Raji (cell line): ENCODE measurements around the gene OR1I1.

Experiments used
- POLR2A ChIP-seq: IDR thresholded peaks from 2 replicates; pipeline ENCODE4 v1.6.1; 2011; ENCODE audit warnings: low read depth, low read length, control low read depth; ENCODE audit not compliant: insufficient read depth

The OR1I1 gene

GRCh38 chr19:15125232-15126067 lies 43.4 kb downstream of the OR1I1 start:
- peak; percentile 80 for TF ChIP-seq POLR2A

- no peak for TF ChIP-seq POLR2A
Observed at GRCh38 chr19:15126131-15126910, 44.3 kb downstream of the OR1I1 start.

DNA sequence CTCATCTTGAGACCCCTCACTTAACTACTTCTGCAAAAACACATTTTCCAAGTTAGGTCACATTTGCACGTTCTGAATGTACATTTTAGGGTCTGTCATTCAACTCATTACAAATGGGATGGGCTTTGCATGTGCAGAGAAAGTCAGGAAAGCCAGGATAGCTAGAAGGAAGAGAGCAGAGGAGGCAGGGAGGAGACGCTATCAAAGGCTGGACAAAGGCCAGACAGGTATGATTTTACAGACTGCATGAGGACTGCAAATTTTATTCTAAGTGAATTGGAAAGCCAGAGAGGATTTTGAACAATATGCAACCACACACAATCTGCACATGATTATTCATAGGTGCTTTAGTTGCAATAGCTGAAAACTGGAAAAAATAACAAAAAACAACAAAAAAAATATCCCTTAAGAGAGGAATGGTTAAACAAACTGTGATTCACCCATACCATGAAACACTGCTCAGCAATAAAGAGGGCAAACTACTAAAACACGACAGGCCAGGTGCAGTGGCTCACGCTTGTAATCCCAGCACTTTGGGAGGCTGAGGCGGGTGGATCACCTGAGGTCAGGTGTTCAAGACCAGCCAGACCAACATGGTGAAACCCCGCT lies 46.3 kb downstream of the OR1I1 start:
- TF ChIP-seq POLR2A: no peak

GRCh38 chr19:15129856-15130585 lies 48.0 kb downstream of the OR1I1 start:
- no peak for TF ChIP-seq POLR2A

DNA sequence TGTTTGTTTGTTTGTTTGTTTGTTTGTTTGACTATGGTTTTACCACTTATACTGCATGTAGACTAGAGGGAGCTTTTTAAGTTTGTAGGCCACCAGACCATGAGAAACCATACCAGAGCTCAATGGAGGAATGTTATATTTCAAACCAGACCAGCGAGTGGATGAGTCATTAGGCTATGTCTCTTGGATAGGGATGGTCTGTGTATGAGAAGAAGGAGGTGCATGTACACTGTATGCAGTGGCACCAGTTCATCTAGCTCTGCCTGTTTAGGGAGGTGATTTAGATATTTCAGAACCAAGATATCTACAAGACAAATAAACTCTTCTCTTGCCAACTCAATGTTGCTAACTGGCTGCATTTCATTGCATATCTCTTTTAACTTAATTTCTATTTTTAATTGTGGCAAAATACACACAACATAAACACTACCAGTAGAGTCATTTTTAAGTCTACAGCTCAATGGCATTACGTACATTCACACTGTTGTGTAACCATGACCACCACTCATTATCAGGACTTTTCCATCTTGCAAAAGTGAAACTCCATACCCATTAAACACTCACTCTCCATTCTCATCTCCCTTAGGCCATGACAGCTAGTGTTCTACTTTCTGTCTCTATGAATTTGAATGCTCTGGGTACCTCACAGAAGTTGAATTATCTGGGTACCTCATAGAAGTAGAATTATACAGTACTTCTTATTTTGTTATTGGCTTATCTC lies 54.4 kb downstream of the OR1I1 start:
- no peak for TF ChIP-seq POLR2A

DNA sequence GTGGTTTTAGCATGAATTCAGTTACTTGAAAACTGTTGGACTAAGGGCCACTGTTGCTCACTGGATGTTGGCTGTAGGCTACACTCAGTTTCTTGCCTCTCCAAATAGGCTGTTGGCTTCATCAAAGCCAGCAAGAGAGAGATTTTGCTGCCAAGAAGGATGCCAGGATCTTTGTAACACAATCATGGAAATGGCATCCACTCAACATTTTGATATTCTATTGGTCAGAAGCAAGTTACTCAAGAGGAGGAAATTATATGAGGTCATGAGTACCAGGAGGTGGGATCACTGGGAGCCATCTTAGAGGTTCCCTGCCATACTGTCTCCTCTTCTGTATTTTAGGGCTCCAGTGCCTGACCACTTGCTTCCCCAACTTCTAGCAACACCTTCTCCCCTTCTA lies 55.8 kb downstream of the OR1I1 start:
- no peak for TF ChIP-seq POLR2A

DNA sequence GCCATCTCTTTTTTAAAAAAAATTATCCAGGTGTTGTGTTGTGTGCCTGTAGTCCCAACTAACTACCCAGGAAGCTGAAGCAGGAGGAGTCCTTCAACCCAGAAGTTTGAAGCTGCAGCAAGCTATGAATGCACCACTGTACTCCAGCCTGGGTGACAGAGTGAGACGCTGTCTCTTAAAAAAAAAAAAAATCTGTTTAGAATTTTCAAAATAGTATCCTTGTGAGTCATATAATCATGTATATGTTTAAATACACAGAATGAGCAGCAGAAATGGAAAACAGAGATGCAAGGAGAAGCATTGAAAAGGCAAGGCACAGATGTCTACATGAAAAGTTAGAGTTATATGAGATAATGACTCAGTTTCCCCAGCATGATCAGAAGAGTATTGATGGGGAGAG lies 56.4 kb downstream of the OR1I1 start:
- TF ChIP-seq POLR2A: no peak

DNA sequence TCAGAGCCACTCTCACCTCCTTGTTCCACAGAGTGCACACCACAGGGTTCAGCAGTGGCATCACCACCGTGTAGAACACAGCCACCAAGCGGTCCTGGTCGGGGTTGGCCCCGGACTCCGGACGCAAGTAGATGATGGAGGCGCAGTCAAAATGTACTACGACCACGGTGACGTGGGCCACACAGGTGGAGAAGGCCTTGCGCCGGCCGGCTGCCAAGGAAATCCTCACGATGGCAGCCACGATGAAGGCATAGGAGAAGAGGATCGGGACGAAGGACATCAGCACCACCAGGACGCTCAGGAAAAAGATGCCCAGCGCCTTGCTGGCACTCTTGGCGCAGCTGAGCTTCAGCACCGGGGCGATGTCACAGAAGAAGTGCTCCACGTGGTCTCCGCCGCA lies 59.1 kb downstream of the OR1I1 start:
- no peak for TF ChIP-seq POLR2A

DNA sequence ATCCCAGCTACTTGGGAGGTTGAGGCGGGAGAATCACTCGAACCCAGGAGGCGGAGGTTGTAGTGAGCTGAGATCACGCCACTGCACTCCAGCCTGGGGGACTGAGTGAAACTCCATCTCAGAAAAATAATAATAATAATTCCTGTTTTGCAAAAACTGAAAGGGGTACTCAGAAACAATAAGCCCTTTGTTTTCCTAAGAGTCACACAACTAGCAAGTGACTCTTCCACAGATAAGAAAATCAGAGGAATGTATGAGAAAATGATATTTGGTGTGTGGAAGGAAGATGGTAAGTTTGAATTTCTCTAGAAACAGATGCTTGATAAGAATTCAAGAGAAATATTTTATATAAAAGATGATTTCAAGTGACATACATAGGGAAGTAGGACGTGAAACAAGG lies 60.3 kb downstream of the OR1I1 start:
- no peak for TF ChIP-seq POLR2A
